Measurements from ENCODE around the gene ANKRD33B. TPM values are rescaled to one million over a fixed set of nuclear protein-coding genes. Genes with fewer than 3 reads are reported as not detected.

ANKRD33B gene
- total RNA-seq, 6 donors from 2014 or later: 3.1 to 10.5 (median 7.9) TPM

DNA sequence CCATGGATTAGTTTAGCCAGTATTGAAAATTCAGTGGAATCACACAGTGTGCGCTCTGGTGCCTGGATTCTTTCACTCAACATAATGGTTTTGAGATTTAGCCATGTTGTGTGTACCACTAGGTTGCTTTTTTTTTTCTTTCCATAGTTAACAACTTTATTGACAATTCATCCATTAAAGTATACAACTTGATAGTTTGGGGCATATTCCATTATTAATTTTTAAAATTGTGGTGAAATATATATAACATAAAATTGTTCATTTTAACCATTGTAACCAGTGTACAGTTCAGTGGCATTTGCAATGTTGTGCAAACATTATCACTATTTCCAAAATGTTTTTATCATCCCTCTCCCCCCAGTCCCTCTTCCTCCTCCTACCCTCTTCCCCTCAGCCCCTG lies 35.2 kb downstream of the ANKRD33B start:
- WGBS, 2 donors: 97 to 100% methylated on average over 1 of the region's 1 CpG
- Histone ChIP-seq H3K27me3 (no peaks in the 10 kb centered on the region), H3K36me3 (no peaks in the 10 kb centered on the region), H3K4me3 (no peak overlapping the region), H3K27ac (no peak overlapping the region), H3K9me3 (no peaks in the 10 kb centered on the region), H3K4me1 (peaks cover 21 to 34% (median 23%) of the 10 kb centered on the region in 4 donors)
- ATAC-seq (ENCODE audit: low FRiP score in 2 of 2) (no peak), DNase-seq (no peak)
- no peak for TF ChIP-seq POLR2A (IDR thresholded peaks at IDR 0.05)
- TF ChIP-seq EP300 (IDR thresholded peaks at IDR 0.05): no peak
- no peak for TF ChIP-seq POLR2AphosphoS5 (IDR thresholded peaks at IDR 0.05)
- TF ChIP-seq, protein P1, sequence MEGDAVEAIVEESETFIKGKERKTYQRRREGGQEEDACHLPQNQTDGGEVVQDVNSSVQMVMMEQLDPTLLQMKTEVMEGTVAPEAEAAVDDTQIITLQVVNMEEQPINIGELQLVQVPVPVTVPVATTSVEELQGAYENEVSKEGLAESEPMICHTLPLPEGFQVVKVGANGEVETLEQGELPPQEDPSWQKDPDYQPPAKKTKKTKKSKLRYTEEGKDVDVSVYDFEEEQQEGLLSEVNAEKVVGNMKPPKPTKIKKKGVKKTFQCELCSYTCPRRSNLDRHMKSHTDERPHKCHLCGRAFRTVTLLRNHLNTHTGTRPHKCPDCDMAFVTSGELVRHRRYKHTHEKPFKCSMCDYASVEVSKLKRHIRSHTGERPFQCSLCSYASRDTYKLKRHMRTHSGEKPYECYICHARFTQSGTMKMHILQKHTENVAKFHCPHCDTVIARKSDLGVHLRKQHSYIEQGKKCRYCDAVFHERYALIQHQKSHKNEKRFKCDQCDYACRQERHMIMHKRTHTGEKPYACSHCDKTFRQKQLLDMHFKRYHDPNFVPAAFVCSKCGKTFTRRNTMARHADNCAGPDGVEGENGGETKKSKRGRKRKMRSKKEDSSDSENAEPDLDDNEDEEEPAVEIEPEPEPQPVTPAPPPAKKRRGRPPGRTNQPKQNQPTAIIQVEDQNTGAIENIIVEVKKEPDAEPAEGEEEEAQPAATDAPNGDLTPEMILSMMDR (IDR thresholded peaks at IDR 0.05): no peak

DNA sequence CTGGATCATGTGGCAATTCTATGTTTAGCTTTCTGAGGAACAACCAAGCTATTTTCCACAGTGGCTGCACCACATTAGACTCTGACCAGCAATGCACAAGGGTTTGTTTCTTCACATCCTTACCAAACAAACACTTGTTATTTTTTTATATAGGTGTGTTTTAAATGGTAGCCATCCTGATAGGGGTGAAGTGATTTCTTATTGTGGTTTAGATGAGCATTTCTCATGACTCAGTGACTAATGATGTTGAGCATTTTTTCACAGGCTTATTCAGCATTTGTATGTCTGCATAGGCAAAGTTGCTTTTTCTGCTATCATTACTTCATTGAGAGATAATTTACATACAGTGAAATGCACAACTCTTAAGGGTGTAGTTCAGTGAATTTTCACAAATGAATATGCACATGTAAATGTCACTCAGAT lies 36.0 kb downstream of the ANKRD33B start:
- no peaks in the 10 kb centered on the region for H3K36me3 ChIP-seq
- ATAC-seq (ENCODE audit: low FRiP score in 2 of 2): no peak
- no peak for TF ChIP-seq POLR2AphosphoS5 (IDR thresholded peaks at IDR 0.05)
- TF ChIP-seq POLR2A (IDR thresholded peaks at IDR 0.05): no peak
- no peak for TF ChIP-seq EP300 (IDR thresholded peaks at IDR 0.05)
- TF ChIP-seq, protein P1 (IDR thresholded peaks at IDR 0.05): no peak
- peaks cover 21 to 34% (median 23%) of the 10 kb centered on the region in 4 donors for H3K4me1 ChIP-seq
- no peaks in the 10 kb centered on the region for H3K27me3 ChIP-seq
- H3K9me3 ChIP-seq: no peaks in the 10 kb centered on the region
- no peak for DNase-seq
- H3K4me3 ChIP-seq: no peak overlapping the region
- H3K27ac ChIP-seq: no peak overlapping the region

DNA sequence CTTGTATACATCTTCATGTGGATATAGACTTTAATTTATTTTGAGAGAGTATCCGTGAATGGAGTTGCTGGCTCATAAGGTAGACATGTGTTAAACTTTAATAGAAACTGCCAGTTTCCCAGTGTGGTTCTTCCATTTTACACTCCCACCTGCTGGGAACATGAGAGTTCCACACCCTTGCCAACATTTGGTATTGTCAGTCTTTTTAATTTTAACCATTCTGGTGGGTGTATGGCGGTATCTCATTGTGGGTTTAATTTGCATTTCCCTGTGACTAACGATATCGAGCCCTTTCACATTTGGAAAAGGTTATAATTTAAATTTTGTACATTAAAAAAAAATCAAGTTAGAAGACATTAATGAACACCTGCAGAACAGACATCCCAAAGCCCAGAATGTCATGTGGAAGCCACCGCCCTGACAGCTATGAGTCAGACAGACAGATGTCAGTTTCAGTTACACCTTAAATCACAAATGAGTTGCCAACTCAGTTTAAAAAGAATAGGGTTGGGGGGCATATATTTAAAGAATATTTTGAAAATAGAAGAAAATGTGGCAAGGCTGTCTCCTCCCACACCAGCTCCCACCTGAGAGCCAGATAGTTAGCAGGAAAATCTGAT lies 36.9 kb downstream of the ANKRD33B start:
- 90 to 91% methylated on average over 5 of the region's 5 CpGs for WGBS, 2 donors
- DNase-seq (no peak), ATAC-seq (ENCODE audit: low FRiP score in 2 of 2) (no peak)
- H3K27ac ChIP-seq: peak overlapping the region in 2 of 4 donors; percentile 38 to 48
- H3K4me3 ChIP-seq: no peak overlapping the region
- H3K4me1 ChIP-seq: peaks cover 14 to 27% (median 16%) of the 10 kb centered on the region in 4 donors
- H3K27me3 ChIP-seq: no peaks in the 10 kb centered on the region
- no peaks in the 10 kb centered on the region for H3K9me3 ChIP-seq
- TF ChIP-seq, protein P1 (IDR thresholded peaks at IDR 0.05): no peak
- no peak for TF ChIP-seq POLR2A (IDR thresholded peaks at IDR 0.05)
- TF ChIP-seq POLR2AphosphoS5 (IDR thresholded peaks at IDR 0.05): no peak
- TF ChIP-seq EP300 (IDR thresholded peaks at IDR 0.05): no peak
- H3K36me3 ChIP-seq: no peaks in the 10 kb centered on the region

DNA sequence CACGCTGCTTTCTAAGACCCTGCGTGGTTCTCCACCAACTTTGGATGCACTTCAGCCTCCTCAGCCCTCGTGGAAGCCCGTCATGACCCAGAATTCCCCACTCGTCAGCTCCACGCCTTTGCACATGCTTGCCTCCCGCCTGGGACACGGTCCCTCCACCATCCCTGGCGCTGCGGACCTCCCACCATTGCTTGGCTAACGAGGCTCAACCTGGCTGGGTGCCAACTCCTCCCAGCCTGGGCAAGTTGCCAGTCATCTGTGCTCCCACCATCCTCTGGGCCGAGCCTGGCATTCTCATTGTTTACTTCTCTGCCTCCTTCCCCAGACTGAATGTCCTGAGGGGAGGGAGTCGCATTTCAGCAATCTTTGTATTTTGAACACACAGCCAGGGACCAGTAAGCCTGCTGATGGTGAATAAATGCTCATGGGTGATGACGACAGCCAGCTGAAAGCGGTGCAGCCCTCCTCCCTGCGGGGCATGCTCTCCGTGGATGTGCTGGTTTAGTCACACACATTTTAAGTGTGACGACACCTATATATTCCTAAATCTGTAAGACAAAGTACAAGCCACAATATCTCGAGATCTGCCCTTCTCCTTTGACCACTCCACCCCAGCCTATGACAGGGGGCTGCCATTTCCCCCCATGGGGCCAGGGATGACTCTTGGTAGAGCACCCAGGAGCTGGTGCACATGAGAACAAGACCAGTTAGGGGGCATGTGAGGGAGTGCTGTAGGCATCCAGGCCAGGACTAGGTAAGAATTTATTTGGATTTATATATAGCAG lies 37.6 kb downstream of the ANKRD33B start:
- no peaks in the 10 kb centered on the region for H3K36me3 ChIP-seq
- ATAC-seq (ENCODE audit: low FRiP score in 2 of 2) (peak; percentile 73 to 82), DNase-seq (peak; percentile 56 to 68)
- H3K27ac ChIP-seq: peak overlapping the region; percentile 20 to 48 (median 30)
- H3K27me3 ChIP-seq: no peaks in the 10 kb centered on the region
- H3K4me3 ChIP-seq: no peak overlapping the region
- peak; percentile 49 to 90 for TF ChIP-seq POLR2AphosphoS5 (IDR thresholded peaks at IDR 0.05)
- TF ChIP-seq POLR2A (IDR thresholded peaks at IDR 0.05): no peak
- TF ChIP-seq, protein P1 (IDR thresholded peaks at IDR 0.05): no peak
- peak in 1 of 4 donors; percentile 82 for TF ChIP-seq EP300 (IDR thresholded peaks at IDR 0.05)
- no peaks in the 10 kb centered on the region for H3K9me3 ChIP-seq
- WGBS, 2 donors: 22 to 25% methylated on average over 18 to 19 of the region's 19 CpGs
- H3K4me1 ChIP-seq: peaks cover 10 to 20% (median 13%) of the 10 kb centered on the region in 4 donors

All from upper lobe of left lung (tissue), 6 donors.